ENCODE data around the gene ARPIN.

GRCh38 chr15:89912674-89913396 is at the start of gene ARPIN:
- TF ChIP-seq CTCF (IDR thresholded peaks at IDR 0.05) (no peak), POLR2A (IDR thresholded peaks at IDR 0.05) (no peak)

Data from thyroid gland (tissue), 4 donors.